AG09309 (cell line): Measurements from ENCODE around the gene NFKBIE.

ENCODE experiments used
- DNase-seq: peaks from one replicate; pipeline ENCODE4 v3.0.0-alpha.2; 2010; ENCODE audit warnings: low read depth
- H3K4me3 ChIP-seq: 2 replicates; pipeline ENCODE4 v1.5.1; 2011; ENCODE audit warnings: mild to moderate bottlenecking, low read depth, low read length, moderate library complexity; ENCODE audit not compliant: control insufficient read depth
- CTCF ChIP-seq: IDR thresholded peaks from 2 replicates; pipeline ENCODE4 v1.5.1; 2011; ENCODE audit warnings: mild to moderate bottlenecking, low read depth, low read length, inconsistent platforms; ENCODE audit not compliant: insufficient read depth, control insufficient read depth; ENCODE audit errors: missing control alignments

Gene NFKBIE

GRCh38 chr6:44222486-44223318, 42.6 kb downstream of the NFKBIE start:
- DNase-seq = no peak
- peak overlapping the region; percentile 49 for H3K4me3 ChIP-seq
- TF ChIP-seq CTCF = no peak

GRCh38 chr6:44221961-44222335, 43.4 kb downstream of the NFKBIE start:
- no peak for DNase-seq
- H3K4me3 ChIP-seq = no peak overlapping the region
- TF ChIP-seq CTCF = no peak

GRCh38 chr6:44221291-44221960, 43.9 kb downstream of the NFKBIE start:
- no peak for DNase-seq
- no peak overlapping the region for H3K4me3 ChIP-seq
- peak; percentile 88 for TF ChIP-seq CTCF

- no peak overlapping the region for H3K4me3 ChIP-seq
- no peak for DNase-seq
- TF ChIP-seq CTCF = no peak
Observed at GRCh38 chr6:44220913-44221290, 44.4 kb downstream of the NFKBIE start.

- H3K4me3 ChIP-seq = no peak overlapping the region
- no peak for TF ChIP-seq CTCF
- no peak for DNase-seq
Observed at GRCh38 chr6:44219815-44220784, 45.3 kb downstream of the NFKBIE start.
